GM12878 (cell line): ENCODE results near the gene SLC36A4. TPM values are rescaled to one million over a fixed set of nuclear protein-coding genes. Genes with fewer than 3 reads are reported as not detected.

Source experiments
- ATAC-seq: fragments of 200-7000 bp; cut with Tn5 transposase; 3 replicates; pipeline ENCODE4 v1.9.1; 2020; ENCODE audit warnings: mild to moderate bottlenecking, moderate library complexity
- BruUV-seq: library from RNA; stranded (reverse); fragments of 400-500 nt; replicated peaks from 2 replicates; lab custom pipeline; 2021; lab: Mats Ljungman, UMichigan
- CTCF ChIA-PET: fragments of 300-600 bp; sonication (Branson Sonifier 250); formaldehyde crosslinking; extraction: SDS; loops from one replicate; lab custom pipeline; 2021; ENCODE audit warnings: inconsistent platforms; lab: Yijun Ruan, JAX
- POLR2A ChIA-PET: fragments of 350-600 bp; formaldehyde crosslinking; extraction: SDS; loops from one replicate; lab custom pipeline; 2021; ENCODE audit warnings: inconsistent platforms; lab: Charles Lee
- RAD21 ChIA-PET: fragments of 300-600 bp; sonication (Branson Sonifier 250); formaldehyde crosslinking; loops from one replicate; lab custom pipeline; 2023; ENCODE audit warnings: antibody characterized with exemption; ENCODE audit not compliant: unreplicated experiment; lab: Charles Lee
- SMC1A ChIA-PET: fragments of 300-600 bp; sonication (Branson Sonifier 250); formaldehyde crosslinking; loops from one replicate; lab custom pipeline; 2023; ENCODE audit not compliant: unreplicated experiment, uncharacterized antibody; lab: Charles Lee
- DNase-seq: peaks from one replicate; pipeline ENCODE4 v3.0.0-alpha.2; 2011; ENCODE audit warnings: low read depth, low spot score
- FAIRE-seq: peaks from 3 replicates; lab custom pipeline; 2011; peaks lifted over from hg19 to GRCh38; lab: Jason Lieb, UNC
- H2AFZ ChIP-seq: 2 replicates; pipeline ENCODE4 v1.6.0; 2011; ENCODE audit warnings: low read depth, low read length, control low read depth; ENCODE audit not compliant: control insufficient read depth
- H3K27ac ChIP-seq: 2 replicates; pipeline ENCODE4 v1.5.1; 2011; ENCODE audit warnings: control low read depth; ENCODE audit not compliant: control insufficient read depth, insufficient read depth
- H3K27me3 ChIP-seq, 2 experiments: replicated peaks in 1 of 2; 2 replicates each; pipeline versions ENCODE4 v1.6.0 to v1.6.1; 2011; ENCODE audit warnings: low read length in 1 of 2; ENCODE audit not compliant: control insufficient read depth in 2 of 2, insufficient read depth in 2 of 2
- H3K36me3 ChIP-seq, 2 experiments: 2 replicates each; pipeline ENCODE4 v1.5.1; 2011; ENCODE audit warnings: low read length in 1 of 2; ENCODE audit not compliant: control insufficient read depth in 2 of 2, insufficient read depth in 2 of 2
- H3K4me1 ChIP-seq: 2 replicates; pipeline ENCODE4 v1.6.1; 2011; ENCODE audit warnings: mild to moderate bottlenecking, low read length, moderate library complexity, mixed read lengths; ENCODE audit not compliant: control insufficient read depth, insufficient read depth
- H3K4me2 ChIP-seq: 2 replicates; pipeline ENCODE4 v1.6.0; 2011; ENCODE audit warnings: control low read depth; ENCODE audit not compliant: control insufficient read depth, insufficient read depth
- H3K4me3 ChIP-seq: fragments of 200-600 bp; sonication (generic); 2 replicates; pipeline ENCODE4 v1.5.1; 2016
- H3K79me2 ChIP-seq: 2 replicates; pipeline ENCODE4 v1.6.0; 2011; ENCODE audit warnings: low read length; ENCODE audit not compliant: control insufficient read depth, insufficient read depth
- H3K9ac ChIP-seq: 2 replicates; pipeline ENCODE4 v1.8.0; 2011; ENCODE audit warnings: low read length, control low read depth, mixed read lengths; ENCODE audit not compliant: control insufficient read depth, insufficient read depth
- H3K9me3 ChIP-seq: replicated peaks from 3 replicates; pipeline ENCODE4 v1.5.1; 2011; ENCODE audit warnings: mild to moderate bottlenecking, low read length; ENCODE audit not compliant: control insufficient read depth, insufficient read depth
- H4K20me1 ChIP-seq: 2 replicates; pipeline ENCODE4 v1.6.0; 2011; ENCODE audit not compliant: control insufficient read depth, insufficient read depth
- BHLHE40 ChIP-seq, 2 experiments: fragments of 450-650 bp in 1 of 2; IDR thresholded peaks; 2 replicates each; pipeline ENCODE4 v1.6.1; 2011 to 2017; ENCODE audit warnings: low read depth in 2 of 2, borderline replicate concordance in 1 of 2, improper control_type of control experiment in 1 of 2, low read length in 1 of 2, mild to moderate bottlenecking in 1 of 2
- HCFC1 ChIP-seq: fragments of 150-350 bp; IDR thresholded peaks from 2 replicates; pipeline ENCODE4 v1.6.1; 2014; ENCODE audit warnings: low read length
- JUND ChIP-seq: IDR thresholded peaks from 2 replicates; pipeline ENCODE4 v1.6.1; 2012; ENCODE audit warnings: low read depth, mild to moderate bottlenecking, low read length, improper control_type of control experiment, moderate library complexity
- SPI1 ChIP-seq: IDR thresholded peaks from 2 replicates; pipeline ENCODE4 v1.6.1; 2011; ENCODE audit warnings: low read depth, mild to moderate bottlenecking, low read length, moderate library complexity, borderline replicate concordance; ENCODE audit not compliant: insufficient read depth
- ZNF24 ChIP-seq: fragments of 450-650 bp; IDR thresholded peaks from 2 replicates; pipeline ENCODE4 v1.6.1; 2017; ENCODE audit warnings: antibody characterized with exemption, mild to moderate bottlenecking
- WGBS: methylation state at CpG from one replicate; pipeline ENCODE4 v1.1.6; 2016; ENCODE audit warnings: low lambda C conversion rate; ENCODE audit not compliant: insufficient replicate concordance, insufficient coverage; ENCODE audit errors: missing lambda C conversion rate; 5-methylcytosine and 5-hydroxymethylcytosine counted together
- in situ Hi-C: fragments of 300-500 bp; cut with MboI; formaldehyde crosslinking; loops from 9 replicates; pipeline ENCODE4 v1.14.3; 2018; ENCODE audit warnings: mixed read lengths
- intact Hi-C: fragments of 100-400 bp; cut with micrococcal nuclease; formaldehyde crosslinking; loops from one replicate; pipeline ENCODE4 v1.14.2; 2022; ENCODE audit not compliant: unreplicated experiment
- polyA plus RNA-seq, 11 experiments: library from polyadenylated mRNA; depleted of rRNA in 4 of 11; unstranded in 6 of 11; stranded (reverse) in 5 of 11; fragments of >200 nt; fragmentation: Nextera tagmentation in 4 of 11; fragmentation: Illumina TruSeq in 1 of 11; extraction: Ambion mirVana in 4 of 11; extraction: Trizol in 1 of 11; gene quantifications; 1 replicate in 1 of 11; 2 replicates in 10 of 11; pipeline versions ENCODE4 v1.2.1 to v1.2.3, GENCODE V29; 2011 to 2016; ENCODE audit warnings: inconsistent platforms in 2 of 11, missing spikeins in 2 of 11, low read depth in 1 of 11
- total RNA-seq, 4 experiments: library from RNA; depleted of rRNA in 3 of 4; stranded (reverse); fragments of >200 nt in 3 of 4; fragmentation: Illumina TruSeq in 1 of 4; extraction: Trizol in 1 of 4; gene quantifications; 2 replicates each; pipeline versions ENCODE4 v1.2.1 to v1.2.3, GENCODE V29; 2013 to 2021
- TF ChIP-seq, protein P1 (sequence below): fragments of 450-650 bp; IDR thresholded peaks from 2 replicates; pipeline ENCODE4 v1.6.1; 2017; ENCODE audit warnings: mild to moderate bottlenecking
- TF ChIP-seq, protein P2 (sequence below): fragments of 450-650 bp; IDR thresholded peaks from 2 replicates; pipeline ENCODE4 v1.6.1; 2017; ENCODE audit warnings: mild to moderate bottlenecking, moderate library complexity
- TF ChIP-seq, protein P3 (sequence below): IDR thresholded peaks from 2 replicates; pipeline ENCODE4 v1.6.1; 2011; ENCODE audit warnings: borderline replicate concordance, low read depth, mild to moderate bottlenecking, moderate library complexity, low read length; ENCODE audit not compliant: insufficient read depth, poor library complexity, severe bottlenecking

SLC36A4 gene
- total and polyA plus RNA-seq, 10 of the 15 experiments (the other 5 are each of a cell fraction or from before 2014, with no cell fraction given), result 1.4 to 12.5 (median 5.2) TPM

DNA sequence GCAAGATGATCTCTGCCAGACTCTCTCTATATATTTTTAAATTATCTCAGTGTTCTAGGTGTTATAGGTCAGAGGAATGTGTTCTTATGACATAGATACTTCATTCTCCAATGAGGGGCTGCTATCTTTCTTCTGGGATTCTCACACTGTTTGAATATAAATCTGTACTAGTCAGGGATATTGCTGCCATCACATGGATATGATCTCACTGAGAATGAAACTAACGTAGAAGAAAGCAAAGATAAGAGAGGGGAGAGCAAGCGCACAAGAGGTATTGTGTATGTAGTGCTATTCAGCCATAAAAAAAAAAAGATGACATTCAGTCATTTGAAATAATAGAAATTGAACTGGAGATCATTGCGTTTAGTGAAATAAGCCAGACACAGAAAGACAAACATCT is 42.2 kb upstream of the SLC36A4 start:
- Histone ChIP-seq H3K9me3 (no peaks in the 10 kb centered on the region), H3K36me3 (no peaks in the 10 kb centered on the region), H3K4me2 (no peak overlapping the region), H3K9ac (no peak overlapping the region), H3K27me3 (no peaks in the 10 kb centered on the region; a peak in 1 of 4 replicates), H2AFZ (no peak overlapping the region), H3K27ac (no peak overlapping the region), H4K20me1 (no peaks in the 10 kb centered on the region), H3K4me3 (no peak overlapping the region), H3K79me2 (no peaks in the 10 kb centered on the region), H3K4me1 (no peaks in the 10 kb centered on the region)
- ChIA-PET CTCF (no interaction called here), RAD21 (no interaction called here), SMC1A (interaction anchor here (2.7 to 6.3 kb wide), 2 partner anchors 301 to 413 kb away, joined by 12 to 31 read pairs; no protein-coding TSS in a partner anchor), POLR2A (no interaction called here)
- DNase-seq (no peak), ATAC-seq (no peak), FAIRE-seq (no peak)
- WGBS, result 61% methylated on average over 3 of the region's 3 CpGs
- BruUV-seq, result no TSS peak
- TF ChIP-seq, protein P1, sequence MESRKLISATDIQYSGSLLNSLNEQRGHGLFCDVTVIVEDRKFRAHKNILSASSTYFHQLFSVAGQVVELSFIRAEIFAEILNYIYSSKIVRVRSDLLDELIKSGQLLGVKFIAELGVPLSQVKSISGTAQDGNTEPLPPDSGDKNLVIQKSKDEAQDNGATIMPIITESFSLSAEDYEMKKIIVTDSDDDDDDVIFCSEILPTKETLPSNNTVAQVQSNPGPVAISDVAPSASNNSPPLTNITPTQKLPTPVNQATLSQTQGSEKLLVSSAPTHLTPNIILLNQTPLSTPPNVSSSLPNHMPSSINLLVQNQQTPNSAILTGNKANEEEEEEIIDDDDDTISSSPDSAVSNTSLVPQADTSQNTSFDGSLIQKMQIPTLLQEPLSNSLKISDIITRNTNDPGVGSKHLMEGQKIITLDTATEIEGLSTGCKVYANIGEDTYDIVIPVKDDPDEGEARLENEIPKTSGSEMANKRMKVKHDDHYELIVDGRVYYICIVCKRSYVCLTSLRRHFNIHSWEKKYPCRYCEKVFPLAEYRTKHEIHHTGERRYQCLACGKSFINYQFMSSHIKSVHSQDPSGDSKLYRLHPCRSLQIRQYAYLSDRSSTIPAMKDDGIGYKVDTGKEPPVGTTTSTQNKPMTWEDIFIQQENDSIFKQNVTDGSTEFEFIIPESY, result no peak
- TF ChIP-seq JUND, result no peak
- no peak for TF ChIP-seq SPI1
- intact Hi-C loops, result loop anchor here (5.0 to 10.0 kb wide), 2 partner anchors 153 to 555 kb away; no protein-coding TSS in a partner anchor
- in situ Hi-C loops, result loop anchor here (5.0 kb wide), 2 partner anchors 302 to 402 kb away; partner anchors contain the start of gene SMCO4

DNA sequence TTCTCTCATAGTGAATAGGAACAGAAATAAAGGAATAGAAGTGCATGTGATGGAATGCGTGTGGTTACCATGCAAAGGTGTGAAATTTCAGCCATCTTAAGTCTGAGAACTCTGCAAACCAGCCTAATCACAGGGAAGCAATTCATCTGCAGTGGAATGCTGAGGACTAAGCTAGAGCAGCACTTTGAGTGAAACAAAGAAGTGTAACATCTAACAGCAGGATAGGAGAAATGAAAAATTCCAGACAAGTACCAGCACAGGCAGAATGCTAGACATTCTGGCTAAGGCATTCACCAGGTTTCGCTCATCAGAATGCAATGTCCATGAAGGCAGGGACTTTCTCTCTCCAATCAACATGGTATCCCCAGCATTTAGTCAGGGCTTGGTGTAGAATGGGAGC is 41.2 kb upstream of the SLC36A4 start:
- ATAC-seq (no peak), FAIRE-seq (no peak), DNase-seq (no peak)
- Histone ChIP-seq H3K9ac (no peak overlapping the region), H3K79me2 (no peaks in the 10 kb centered on the region), H3K36me3 (no peaks in the 10 kb centered on the region), H3K4me1 (no peaks in the 10 kb centered on the region), H3K9me3 (no peaks in the 10 kb centered on the region), H3K27ac (no peak overlapping the region), H4K20me1 (no peaks in the 10 kb centered on the region), H3K4me3 (no peak overlapping the region), H2AFZ (no peak overlapping the region), H3K4me2 (no peak overlapping the region), H3K27me3 (no peaks in the 10 kb centered on the region; a peak in 1 of 4 replicates)
- in situ Hi-C loops (loop anchor here (5.0 kb wide), 2 partner anchors 303 to 403 kb away; partner anchors contain the start of gene SMCO4), intact Hi-C loops (loop anchor here (5.0 to 10.0 kb wide), 2 partner anchors 152 to 556 kb away; no protein-coding TSS in a partner anchor)
- ChIA-PET POLR2A (no interaction called here), RAD21 (interaction anchor here (1.1 to 5.9 kb wide), 5 partner anchors 12 to 415 kb away, joined by 3 to 44 read pairs (median 5); partner anchors contain the start of gene SMCO4), SMC1A (interaction anchor here (1.4 to 6.3 kb wide), 5 partner anchors 297 to 414 kb away, joined by 4 to 39 read pairs (median 12); no protein-coding TSS in a partner anchor), CTCF (interaction anchor here (2.1 to 6.1 kb wide), 2 partner anchors 10 to 413 kb away, joined by 10 to 81 read pairs; no protein-coding TSS in a partner anchor)
- BruUV-seq, result no TSS peak
- WGBS, result 53% methylated on average over 2 of the region's 2 CpGs
- TF ChIP-seq BHLHE40 (IDR thresholded peaks at IDR 0.05; ENCODE audit: borderline replicate concordance in 1 of 2, low read depth in 2 of 2, low read length in 1 of 2) (no peak), HCFC1 (no peak), ZNF24 (no peak)
- TF ChIP-seq, protein P2, sequence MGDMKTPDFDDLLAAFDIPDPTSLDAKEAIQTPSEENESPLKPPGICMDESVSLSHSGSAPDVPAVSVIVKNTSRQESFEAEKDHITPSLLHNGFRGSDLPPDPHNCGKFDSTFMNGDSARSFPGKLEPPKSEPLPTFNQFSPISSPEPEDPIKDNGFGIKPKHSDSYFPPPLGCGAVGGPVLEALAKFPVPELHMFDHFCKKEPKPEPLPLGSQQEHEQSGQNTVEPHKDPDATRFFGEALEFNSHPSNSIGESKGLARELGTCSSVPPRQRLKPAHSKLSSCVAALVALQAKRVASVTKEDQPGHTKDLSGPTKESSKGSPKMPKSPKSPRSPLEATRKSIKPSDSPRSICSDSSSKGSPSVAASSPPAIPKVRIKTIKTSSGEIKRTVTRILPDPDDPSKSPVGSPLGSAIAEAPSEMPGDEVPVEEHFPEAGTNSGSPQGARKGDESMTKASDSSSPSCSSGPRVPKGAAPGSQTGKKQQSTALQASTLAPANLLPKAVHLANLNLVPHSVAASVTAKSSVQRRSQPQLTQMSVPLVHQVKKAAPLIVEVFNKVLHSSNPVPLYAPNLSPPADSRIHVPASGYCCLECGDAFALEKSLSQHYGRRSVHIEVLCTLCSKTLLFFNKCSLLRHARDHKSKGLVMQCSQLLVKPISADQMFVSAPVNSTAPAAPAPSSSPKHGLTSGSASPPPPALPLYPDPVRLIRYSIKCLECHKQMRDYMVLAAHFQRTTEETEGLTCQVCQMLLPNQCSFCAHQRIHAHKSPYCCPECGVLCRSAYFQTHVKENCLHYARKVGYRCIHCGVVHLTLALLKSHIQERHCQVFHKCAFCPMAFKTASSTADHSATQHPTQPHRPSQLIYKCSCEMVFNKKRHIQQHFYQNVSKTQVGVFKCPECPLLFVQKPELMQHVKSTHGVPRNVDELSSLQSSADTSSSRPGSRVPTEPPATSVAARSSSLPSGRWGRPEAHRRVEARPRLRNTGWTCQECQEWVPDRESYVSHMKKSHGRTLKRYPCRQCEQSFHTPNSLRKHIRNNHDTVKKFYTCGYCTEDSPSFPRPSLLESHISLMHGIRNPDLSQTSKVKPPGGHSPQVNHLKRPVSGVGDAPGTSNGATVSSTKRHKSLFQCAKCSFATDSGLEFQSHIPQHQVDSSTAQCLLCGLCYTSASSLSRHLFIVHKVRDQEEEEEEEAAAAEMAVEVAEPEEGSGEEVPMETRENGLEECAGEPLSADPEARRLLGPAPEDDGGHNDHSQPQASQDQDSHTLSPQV, result no peak
- TF ChIP-seq, protein P3, sequence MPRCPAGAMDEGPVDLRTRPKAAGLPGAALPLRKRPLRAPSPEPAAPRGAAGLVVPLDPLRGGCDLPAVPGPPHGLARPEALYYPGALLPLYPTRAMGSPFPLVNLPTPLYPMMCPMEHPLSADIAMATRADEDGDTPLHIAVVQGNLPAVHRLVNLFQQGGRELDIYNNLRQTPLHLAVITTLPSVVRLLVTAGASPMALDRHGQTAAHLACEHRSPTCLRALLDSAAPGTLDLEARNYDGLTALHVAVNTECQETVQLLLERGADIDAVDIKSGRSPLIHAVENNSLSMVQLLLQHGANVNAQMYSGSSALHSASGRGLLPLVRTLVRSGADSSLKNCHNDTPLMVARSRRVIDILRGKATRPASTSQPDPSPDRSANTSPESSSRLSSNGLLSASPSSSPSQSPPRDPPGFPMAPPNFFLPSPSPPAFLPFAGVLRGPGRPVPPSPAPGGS, result no peak
